ENCODE results near the gene EML1.
A peak's percentile ranks its signal among the peaks of the same experiment; 100 is the strongest.

EML1 gene

GRCh38 chr14:99805757-99806439 lies 12.7 kb downstream of the EML1 start:
- no peak for DNase-seq

GRCh38 chr14:99806836-99807235 lies 13.6 kb downstream of the EML1 start:
- peak; percentile 10 for DNase-seq

DNA sequence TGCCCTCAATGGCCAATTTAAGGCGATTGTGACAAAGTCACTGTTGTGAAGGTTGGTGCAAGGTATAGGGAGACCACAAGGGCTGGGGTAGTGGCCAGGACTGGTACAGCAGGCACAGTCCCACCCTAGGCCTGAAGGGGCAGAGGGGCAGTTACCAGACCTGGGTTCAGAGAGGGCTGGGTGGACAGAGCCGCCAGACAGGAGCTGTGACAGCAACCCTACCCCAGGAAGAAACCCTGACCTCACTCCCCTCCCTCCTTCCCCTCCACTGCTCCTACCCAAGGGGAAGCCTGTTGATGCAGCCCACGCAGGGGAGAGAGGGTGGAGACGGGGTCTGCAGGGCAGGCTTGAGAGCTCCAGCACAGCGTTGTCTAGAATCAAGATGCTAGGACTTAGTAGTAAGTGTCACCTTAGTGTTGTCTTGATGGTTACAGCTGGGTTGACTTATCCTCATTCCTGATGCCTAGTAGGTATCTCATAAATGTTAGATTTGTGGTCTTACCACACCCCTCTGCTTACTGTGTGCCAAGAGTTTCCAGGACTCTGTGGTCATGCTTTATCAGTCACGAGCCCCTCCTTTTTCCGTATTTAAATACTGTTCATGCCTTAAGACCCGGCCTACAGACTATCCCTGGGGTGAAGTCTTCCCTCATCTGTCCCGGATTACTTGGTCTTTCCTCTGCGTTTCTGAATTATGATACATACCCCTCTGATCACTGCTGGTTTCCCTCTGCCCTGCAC lies 14.4 kb downstream of the EML1 start:
- DNase-seq, result peak; percentile 63

- no peak for DNase-seq
Observed at GRCh38 chr14:99808154-99808505, 14.9 kb downstream of the EML1 start.

- DNase-seq, result peak; percentile 27
Observed at GRCh38 chr14:99808515-99808914, 15.3 kb downstream of the EML1 start.

- DNase-seq, result peak; percentile 42
Observed at GRCh38 chr14:99809360-99809759, 16.1 kb downstream of the EML1 start.

GRCh38 chr14:99809859-99810558 lies 16.8 kb downstream of the EML1 start:
- DNase-seq, result peak; percentile 10

DNA sequence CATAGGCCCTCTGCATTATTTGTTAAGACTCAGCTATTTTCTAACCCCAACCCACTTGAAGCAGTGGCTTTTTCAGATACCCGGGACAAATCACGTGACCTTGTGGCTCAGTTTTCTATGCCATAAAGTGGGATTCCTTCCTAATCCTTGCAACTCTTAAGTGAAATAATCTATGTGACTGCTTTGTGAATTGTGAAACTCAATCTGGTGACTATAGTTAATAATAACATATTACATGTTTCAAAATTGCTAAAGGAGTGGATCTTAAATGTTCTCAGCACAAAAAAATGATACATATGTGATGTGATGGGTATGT lies 17.3 kb downstream of the EML1 start:
- no peak for DNase-seq

DNA sequence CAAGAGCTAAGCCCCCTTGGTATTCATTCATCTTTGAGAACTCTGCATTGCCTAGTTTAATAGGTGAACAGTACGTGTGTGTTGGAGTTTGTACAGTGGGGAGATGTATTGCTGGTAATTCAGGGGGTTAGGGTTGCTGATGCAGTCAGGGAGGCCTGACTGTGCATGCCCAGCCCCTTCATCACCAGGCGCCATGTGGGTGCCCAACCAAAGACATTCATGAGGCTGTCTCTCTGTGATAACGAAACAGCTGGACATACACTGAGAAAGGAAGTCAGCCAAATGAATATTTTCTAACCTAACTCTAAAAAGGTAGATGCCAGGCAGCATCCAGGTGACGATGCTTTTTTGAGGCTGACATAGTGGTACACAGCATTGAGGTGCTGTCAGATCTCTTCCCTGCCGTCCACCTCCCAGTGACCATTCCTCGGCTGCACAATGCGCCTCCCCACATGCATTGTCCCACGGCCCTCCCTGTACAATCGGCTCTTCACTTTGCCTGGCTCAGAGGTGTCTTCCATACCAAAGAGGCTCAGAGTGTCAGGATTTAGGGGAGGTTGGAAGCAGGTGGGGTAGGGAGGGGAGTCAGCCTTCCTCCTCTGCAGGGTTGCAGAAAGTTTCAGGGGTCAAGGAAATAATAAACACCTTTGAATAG lies 19.0 kb downstream of the EML1 start:
- DNase-seq, result no peak

- DNase-seq, result no peak
Observed at GRCh38 chr14:99812892-99813291, 19.7 kb downstream of the EML1 start.

DNA sequence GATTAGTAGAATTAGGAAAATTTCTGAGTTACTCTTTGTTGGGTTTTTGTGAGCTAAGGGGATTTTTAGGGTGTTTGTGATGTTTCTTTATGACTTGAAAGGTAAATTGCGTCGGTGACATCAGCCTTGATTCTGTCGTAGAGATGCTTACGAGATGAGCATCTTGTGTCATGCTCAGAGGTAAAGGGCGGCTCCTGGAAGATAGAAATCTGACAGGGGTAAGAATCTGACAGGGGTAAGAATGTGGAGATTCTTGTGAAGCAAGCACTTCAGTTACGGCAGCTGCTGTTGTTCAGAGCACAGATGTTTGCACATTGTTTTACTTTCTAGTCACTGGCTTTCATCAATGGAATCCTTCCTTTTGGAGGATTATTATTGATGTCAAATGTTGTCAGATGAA lies 22.5 kb downstream of the EML1 start:
- DNase-seq, result no peak

GRCh38 chr14:99816217-99816616 lies 23.0 kb downstream of the EML1 start:
- DNase-seq, result no peak

- DNase-seq, result no peak
Observed at GRCh38 chr14:99816642-99817041, 23.4 kb downstream of the EML1 start.

- no peak for DNase-seq
Observed at GRCh38 chr14:99817331-99817730, 24.1 kb downstream of the EML1 start.

DNA sequence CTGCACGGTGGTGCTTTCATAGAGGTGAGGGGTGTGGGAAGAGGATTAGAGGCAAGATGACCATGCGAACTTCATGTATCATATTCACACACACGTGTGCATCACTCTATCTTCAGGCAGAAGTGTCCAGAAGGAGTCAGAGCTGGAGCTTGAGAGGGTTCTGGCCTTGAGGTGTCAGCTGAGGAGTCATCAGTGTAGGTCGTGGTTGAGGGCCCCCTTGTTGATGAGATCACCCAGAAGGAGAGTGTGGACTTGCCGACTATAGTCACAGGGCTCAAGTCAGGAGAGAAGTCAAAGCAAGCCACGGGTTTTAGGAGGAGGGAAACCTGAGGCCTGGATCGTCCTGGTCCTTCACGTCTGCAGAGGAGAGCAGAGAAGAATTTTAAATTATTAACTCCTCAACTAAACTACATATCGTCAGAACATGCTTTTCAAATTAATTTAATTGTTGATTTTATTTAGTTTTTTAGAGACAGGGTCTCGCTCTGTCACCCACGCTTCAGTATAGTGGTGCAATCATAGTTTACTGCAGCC lies 25.4 kb downstream of the EML1 start:
- no peak for DNase-seq

DNA sequence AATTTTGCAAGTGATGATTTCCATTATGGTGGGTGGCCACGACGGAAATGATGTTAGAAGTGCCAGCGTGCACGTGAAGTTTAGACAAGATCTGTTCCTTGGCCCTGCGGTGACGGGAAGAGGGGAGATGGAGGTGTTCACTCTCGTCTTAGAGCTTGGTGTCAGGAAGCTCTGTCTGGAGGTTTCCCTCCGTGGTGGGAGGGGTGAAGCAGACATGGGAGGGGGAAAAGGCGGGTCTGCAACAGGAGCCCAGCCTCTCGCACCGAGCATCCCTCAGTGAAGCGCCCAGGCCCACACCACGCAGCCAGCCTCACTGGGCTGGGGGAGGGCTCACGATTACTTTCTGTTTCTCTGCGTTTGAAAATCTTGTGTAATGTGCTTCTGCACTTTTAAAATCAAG lies 26.3 kb downstream of the EML1 start:
- DNase-seq, result no peak

DNA sequence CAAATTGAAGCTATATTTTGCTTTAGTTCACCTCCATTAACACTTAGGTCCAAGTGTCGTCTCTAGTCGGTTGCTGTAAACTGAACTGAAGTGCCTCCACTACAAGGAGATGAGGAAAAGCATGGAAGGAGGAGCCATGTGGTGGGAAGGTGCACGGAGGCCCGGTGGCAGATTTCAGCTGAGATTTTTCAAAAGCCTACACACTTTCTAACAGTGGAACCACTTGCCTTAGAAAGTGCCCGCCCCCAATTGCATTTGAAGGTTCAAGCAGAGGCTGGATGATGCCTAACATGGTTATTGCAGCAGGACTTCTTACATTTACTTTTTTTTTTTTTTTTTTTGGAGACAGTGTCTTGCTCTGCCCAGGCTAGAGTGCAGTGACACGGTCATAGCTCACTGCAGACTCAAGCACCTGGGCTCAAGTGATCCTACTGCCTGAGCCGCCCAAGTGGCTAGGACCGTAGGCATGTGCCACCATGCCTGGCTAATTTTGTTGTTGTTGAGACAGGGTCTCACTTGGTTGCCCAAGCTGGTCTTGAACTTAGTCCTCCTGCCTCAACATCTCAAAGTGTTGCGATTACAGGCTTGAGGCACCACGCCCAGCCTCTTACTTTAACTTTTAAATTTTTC lies 27.6 kb downstream of the EML1 start:
- DNase-seq, result no peak

GRCh38 chr14:99821519-99822508 lies 28.6 kb downstream of the EML1 start:
- DNase-seq, result peak; percentile 84

- no peak for DNase-seq
Observed at GRCh38 chr14:99822800-99823455, 29.7 kb downstream of the EML1 start.

DNA sequence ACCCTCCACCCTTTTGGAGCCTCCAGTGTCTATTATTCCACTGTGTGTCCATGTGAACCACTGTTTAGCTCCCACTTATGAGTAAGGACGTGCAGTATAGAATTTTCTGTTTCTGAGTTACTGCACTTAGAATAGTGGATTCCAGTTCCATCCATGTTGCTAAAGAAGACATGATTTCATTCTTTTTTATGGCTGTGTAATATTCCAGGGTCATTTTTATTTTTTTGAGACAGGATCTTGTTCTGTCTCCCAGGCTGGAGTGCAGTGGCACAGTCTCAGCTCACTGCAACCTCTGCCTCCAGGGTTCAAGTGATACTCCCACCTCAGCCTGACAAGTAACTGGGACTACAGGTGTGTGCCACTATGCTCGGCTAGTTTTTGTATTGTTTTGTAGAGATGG lies 31.6 kb downstream of the EML1 start:
- no peak for DNase-seq

GRCh38 chr14:99829450-99829849 lies 36.2 kb downstream of the EML1 start:
- no peak for DNase-seq

Measured in fibroblast of skin of scalp (primary cell).